Measurements from ENCODE around the gene LINGO1. TPM values are rescaled to one million over a fixed set of nuclear protein-coding genes. Genes with fewer than 3 reads are reported as not detected.
A peak's percentile ranks its signal among the peaks of the same experiment; 100 is the strongest.

The LINGO1 gene
- total RNA-seq, 4 donors from 2014 or later = 0.42 to 4.4 (median 1.5) TPM

GRCh38 chr15:77580996-77581682 is 51.6 kb downstream of the LINGO1 start:
- DNase-seq (ENCODE audit: low spot score in 2 of 2) = peak in 1 of 2 donors; percentile 21
- TF ChIP-seq, protein P1, sequence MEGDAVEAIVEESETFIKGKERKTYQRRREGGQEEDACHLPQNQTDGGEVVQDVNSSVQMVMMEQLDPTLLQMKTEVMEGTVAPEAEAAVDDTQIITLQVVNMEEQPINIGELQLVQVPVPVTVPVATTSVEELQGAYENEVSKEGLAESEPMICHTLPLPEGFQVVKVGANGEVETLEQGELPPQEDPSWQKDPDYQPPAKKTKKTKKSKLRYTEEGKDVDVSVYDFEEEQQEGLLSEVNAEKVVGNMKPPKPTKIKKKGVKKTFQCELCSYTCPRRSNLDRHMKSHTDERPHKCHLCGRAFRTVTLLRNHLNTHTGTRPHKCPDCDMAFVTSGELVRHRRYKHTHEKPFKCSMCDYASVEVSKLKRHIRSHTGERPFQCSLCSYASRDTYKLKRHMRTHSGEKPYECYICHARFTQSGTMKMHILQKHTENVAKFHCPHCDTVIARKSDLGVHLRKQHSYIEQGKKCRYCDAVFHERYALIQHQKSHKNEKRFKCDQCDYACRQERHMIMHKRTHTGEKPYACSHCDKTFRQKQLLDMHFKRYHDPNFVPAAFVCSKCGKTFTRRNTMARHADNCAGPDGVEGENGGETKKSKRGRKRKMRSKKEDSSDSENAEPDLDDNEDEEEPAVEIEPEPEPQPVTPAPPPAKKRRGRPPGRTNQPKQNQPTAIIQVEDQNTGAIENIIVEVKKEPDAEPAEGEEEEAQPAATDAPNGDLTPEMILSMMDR (IDR thresholded peaks at IDR 0.05) = no peak
- no peak for TF ChIP-seq POLR2A (IDR thresholded peaks at IDR 0.05)
- 46 to 70% methylated on average over 16 of the region's 16 CpGs for WGBS, 2 donors

DNA sequence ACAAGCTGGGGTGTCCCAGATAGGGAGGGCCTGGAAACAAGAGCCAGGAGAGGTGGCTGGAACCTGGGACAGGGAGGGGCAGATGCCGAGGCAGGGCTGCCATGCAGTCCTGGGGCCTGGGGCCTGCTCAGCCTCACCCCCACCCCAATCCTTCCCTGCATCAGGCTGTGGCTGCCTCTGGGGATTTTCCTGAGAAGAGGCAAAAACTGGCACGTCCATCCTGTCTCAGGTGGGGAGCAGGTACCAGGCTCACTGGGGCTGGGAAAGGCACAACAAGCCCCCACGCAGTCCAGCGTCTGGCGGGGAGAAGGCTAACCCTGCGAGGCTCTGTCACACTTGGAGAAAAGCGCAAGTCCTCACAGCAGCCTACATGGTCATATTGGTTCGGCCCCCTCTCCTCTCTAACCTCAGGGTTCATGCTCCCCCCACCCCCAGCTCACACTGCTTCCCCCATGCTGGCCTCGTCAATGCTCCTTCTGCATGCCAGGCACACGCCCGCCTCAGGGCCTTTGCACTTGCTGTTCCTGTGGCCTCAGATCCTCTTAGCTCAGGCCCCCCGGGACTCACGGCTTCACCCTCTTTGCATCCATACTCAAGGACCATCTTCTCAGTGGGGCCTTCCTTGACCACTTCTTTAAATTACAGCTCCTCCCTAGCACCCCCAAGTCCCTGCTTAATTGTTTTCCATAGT is 53.1 kb downstream of the LINGO1 start:
- intact Hi-C loops (cut with DNase I; ENCODE audit: low total_unique reads) = no loop called here
- TF ChIP-seq, protein P1 (IDR thresholded peaks at IDR 0.05) = no peak
- no peak for TF ChIP-seq POLR2A (IDR thresholded peaks at IDR 0.05)
- DNase-seq (ENCODE audit: low spot score in 2 of 2) = no peak
- WGBS, 2 donors = 95 to 96% methylated on average over 13 of the region's 13 CpGs
- no peak overlapping the region for H3K4me3 ChIP-seq (ENCODE audit: low read depth, poor library complexity, severe bottlenecking)

More at GRCh38 chr15:77580996-77581682, 51.6 kb downstream of the LINGO1 start:
- H3K4me3 ChIP-seq (ENCODE audit: low read depth, poor library complexity, severe bottlenecking) = no peak overlapping the region
- intact Hi-C loops (cut with DNase I; ENCODE audit: low total_unique reads) = no loop called here

- no peak overlapping the region for H3K4me3 ChIP-seq (ENCODE audit: low read depth, poor library complexity, severe bottlenecking)
- 82 to 87% methylated on average over 15 of the region's 15 CpGs for WGBS, 2 donors
- intact Hi-C loops (cut with DNase I; ENCODE audit: low total_unique reads) = no loop called here
- TF ChIP-seq, protein P1 (IDR thresholded peaks at IDR 0.05) = no peak
- TF ChIP-seq POLR2A (IDR thresholded peaks at IDR 0.05) = no peak
- DNase-seq (ENCODE audit: low spot score in 2 of 2) = no peak
Measured at GRCh38 chr15:77578641-77579372, 53.9 kb downstream of the LINGO1 start.

GRCh38 chr15:77577366-77577950 is 55.3 kb downstream of the LINGO1 start:
- no peak for DNase-seq (ENCODE audit: low spot score in 2 of 2)
- intact Hi-C loops (cut with DNase I; ENCODE audit: low total_unique reads) = no loop called here
- WGBS, 2 donors = 60 to 72% methylated on average over 9 of the region's 9 CpGs
- H3K4me3 ChIP-seq (ENCODE audit: low read depth, poor library complexity, severe bottlenecking) = no peak overlapping the region
- TF ChIP-seq, protein P1 (IDR thresholded peaks at IDR 0.05) = no peak
- TF ChIP-seq POLR2A (IDR thresholded peaks at IDR 0.05) = no peak

- no peak for DNase-seq (ENCODE audit: low spot score in 2 of 2)
- TF ChIP-seq, protein P1 (IDR thresholded peaks at IDR 0.05) = no peak
- no peak for TF ChIP-seq POLR2A (IDR thresholded peaks at IDR 0.05)
- H3K4me3 ChIP-seq (ENCODE audit: low read depth, poor library complexity, severe bottlenecking) = no peak overlapping the region
- intact Hi-C loops (cut with DNase I; ENCODE audit: low total_unique reads) = no loop called here
- 83 to 94% methylated on average over 1 of the region's 1 CpG for WGBS, 2 donors
Measured at GRCh38 chr15:77576538-77576937, 56.2 kb downstream of the LINGO1 start.
